Caco-2 (cell line): Measurements from ENCODE around the gene ALOX5. TPM values are rescaled to one million over a fixed set of nuclear protein-coding genes. Genes with fewer than 3 reads are reported as not detected.

Source experiments
- BruUV-seq: library from RNA; stranded (reverse); fragments of 400-500 nt; replicated peaks from 2 replicates; lab custom pipeline; 2021; lab: Mats Ljungman, UMichigan
- CTCF ChIA-PET: fragments of 300-600 bp; sonication (Branson Sonifier 250); formaldehyde crosslinking; loops from one replicate; lab custom pipeline; 2022; ENCODE audit warnings: antibody characterized with exemption; lab: Charles Lee
- POLR2A ChIA-PET: fragments of 300-600 bp; sonication (Branson Sonifier 250); formaldehyde crosslinking; loops from one replicate; lab custom pipeline; 2022; ENCODE audit warnings: antibody characterized with exemption; lab: Charles Lee
- DNase-seq, 2 experiments: peaks; one replicate each; pipeline versions ENCODE4 v3.0.0 to v3.0.0-alpha.2; 2020 to 2022
- H3K27me3 ChIP-seq: replicated peaks from 2 replicates; pipeline ENCODE4 v1.6.0; 2011; ENCODE audit warnings: low read length; ENCODE audit not compliant: control insufficient read depth, insufficient read depth
- H3K36me3 ChIP-seq: 2 replicates; pipeline ENCODE4 v1.5.1; 2011; ENCODE audit warnings: low read length; ENCODE audit not compliant: control insufficient read depth, insufficient read depth
- H3K4me1 ChIP-seq: fragments of 250-450 bp; sonication (Bioruptor Pico); 2 replicates; pipeline ENCODE4 v1.5.1; 2020; ENCODE audit warnings: mild to moderate bottlenecking
- H3K4me3 ChIP-seq: 2 replicates; pipeline ENCODE4 v1.5.1; 2011; ENCODE audit warnings: low read depth, mild to moderate bottlenecking, control low read depth, low read length
- H3K9me3 ChIP-seq: fragments of 250-450 bp; sonication (Bioruptor Pico); 2 replicates; pipeline ENCODE4 v1.5.1; 2020; ENCODE audit warnings: mild to moderate bottlenecking, moderate library complexity
- H3K27ac Mint-ChIP-seq: one replicate; pipeline ENCODE4 v1.8.0; 2022; ENCODE audit warnings: mixed read lengths; ENCODE audit not compliant: unreplicated experiment
- H3K27me3 Mint-ChIP-seq: one replicate; pipeline ENCODE4 v1.8.0; 2022; ENCODE audit warnings: mixed read lengths; ENCODE audit not compliant: insufficient read depth, unreplicated experiment
- H3K36me3 Mint-ChIP-seq: one replicate; pipeline ENCODE4 v1.8.0; 2022; ENCODE audit warnings: mild to moderate bottlenecking, mixed read lengths; ENCODE audit not compliant: insufficient read depth, unreplicated experiment
- H3K4me1 Mint-ChIP-seq: one replicate; pipeline ENCODE4 v1.8.0; 2022; ENCODE audit warnings: low read depth, mixed read lengths; ENCODE audit not compliant: unreplicated experiment
- H3K4me3 Mint-ChIP-seq: one replicate; pipeline ENCODE4 v1.8.0; 2022; ENCODE audit warnings: mild to moderate bottlenecking, moderate library complexity, mixed read lengths; ENCODE audit not compliant: unreplicated experiment
- H3K9me3 Mint-ChIP-seq: one replicate; pipeline ENCODE4 v1.8.0; 2022; ENCODE audit warnings: mixed read lengths; ENCODE audit not compliant: unreplicated experiment
- intact Hi-C: fragments of 100-400 bp; cut with micrococcal nuclease; formaldehyde crosslinking; loops from one replicate; pipeline ENCODE4 v1.10.0; 2022; ENCODE audit not compliant: unreplicated experiment
- total RNA-seq: library from RNA; stranded (reverse); gene quantifications from 2 replicates; pipeline ENCODE4 v1.2.3, GENCODE V29; 2022
- TF ChIP-seq, protein P1 (sequence below), 2 experiments: fragments of 200-600 bp in 1 of 2; IDR thresholded peaks; 1 replicate in 1 of 2; 2 replicates in 1 of 2; pipeline versions ENCODE4 v1.5.1 to v1.8.0; 2011 to 2022; ENCODE audit warnings: antibody characterized with exemption in 1 of 2, control low read depth in 1 of 2, inconsistent platforms in 1 of 2, low read depth in 1 of 2, low read length in 1 of 2, mild to moderate bottlenecking in 1 of 2, moderate library complexity in 1 of 2; ENCODE audit not compliant: insufficient read depth in 1 of 2, severe bottlenecking in 1 of 2, unreplicated experiment in 1 of 2

ALOX5 gene
- total RNA-seq, 1 experiment from 2014 or later, result not detected

DNA sequence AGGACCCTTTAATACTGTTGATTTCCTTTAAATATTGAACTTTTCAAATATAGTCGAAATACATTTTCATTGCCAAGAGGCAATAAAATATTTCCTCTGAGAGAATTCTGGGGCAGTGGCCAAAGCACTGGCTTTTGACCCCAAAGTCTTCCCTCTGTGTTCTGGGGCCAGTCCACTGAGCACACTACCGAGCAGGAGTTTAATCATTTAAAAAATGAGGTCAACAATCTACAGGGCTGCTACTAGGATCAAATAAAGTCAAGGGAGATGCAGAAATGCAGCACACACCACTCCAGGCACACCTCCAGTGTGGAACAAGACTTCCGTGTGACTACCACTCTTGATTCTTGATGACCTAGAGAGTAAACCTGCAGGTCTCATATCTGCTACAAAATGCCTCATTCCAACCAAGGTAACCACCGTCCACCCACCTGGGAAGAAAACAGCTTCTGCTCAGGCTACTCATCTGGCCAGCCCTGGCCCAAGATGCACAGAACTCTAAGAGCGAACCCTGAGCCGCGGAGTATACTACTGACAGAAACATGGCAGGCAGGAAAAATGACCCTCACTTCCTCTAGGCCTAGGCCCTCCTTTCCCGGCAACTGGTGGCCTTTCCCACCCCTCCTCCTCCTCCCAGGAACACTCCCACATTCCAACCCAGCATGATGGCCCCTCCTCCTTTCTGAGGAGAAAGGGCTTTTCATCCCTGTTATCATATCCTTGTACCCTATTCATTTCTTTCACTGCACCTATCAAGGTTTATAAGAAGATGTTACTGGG is 97.7 kb downstream of the ALOX5 start:
- TF ChIP-seq, protein P1, sequence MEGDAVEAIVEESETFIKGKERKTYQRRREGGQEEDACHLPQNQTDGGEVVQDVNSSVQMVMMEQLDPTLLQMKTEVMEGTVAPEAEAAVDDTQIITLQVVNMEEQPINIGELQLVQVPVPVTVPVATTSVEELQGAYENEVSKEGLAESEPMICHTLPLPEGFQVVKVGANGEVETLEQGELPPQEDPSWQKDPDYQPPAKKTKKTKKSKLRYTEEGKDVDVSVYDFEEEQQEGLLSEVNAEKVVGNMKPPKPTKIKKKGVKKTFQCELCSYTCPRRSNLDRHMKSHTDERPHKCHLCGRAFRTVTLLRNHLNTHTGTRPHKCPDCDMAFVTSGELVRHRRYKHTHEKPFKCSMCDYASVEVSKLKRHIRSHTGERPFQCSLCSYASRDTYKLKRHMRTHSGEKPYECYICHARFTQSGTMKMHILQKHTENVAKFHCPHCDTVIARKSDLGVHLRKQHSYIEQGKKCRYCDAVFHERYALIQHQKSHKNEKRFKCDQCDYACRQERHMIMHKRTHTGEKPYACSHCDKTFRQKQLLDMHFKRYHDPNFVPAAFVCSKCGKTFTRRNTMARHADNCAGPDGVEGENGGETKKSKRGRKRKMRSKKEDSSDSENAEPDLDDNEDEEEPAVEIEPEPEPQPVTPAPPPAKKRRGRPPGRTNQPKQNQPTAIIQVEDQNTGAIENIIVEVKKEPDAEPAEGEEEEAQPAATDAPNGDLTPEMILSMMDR (IDR thresholded peaks at IDR 0.05; ENCODE audit: insufficient read depth in 1 of 2, low read depth in 1 of 2, low read length in 1 of 2, severe bottlenecking in 1 of 2, unreplicated experiment in 1 of 2), result no peak
- Histone ChIP-seq H3K36me3 (no peaks in the 10 kb centered on the region), H3K4me1 (peaks cover 10% of the 10 kb centered on the region; the same call in 1 of the 2 replicates), H3K27me3 (no peaks in the 10 kb centered on the region), H3K9me3 (peaks cover 10% of the 10 kb centered on the region), H3K4me3 (no peak overlapping the region)
- ChIA-PET POLR2A (no interaction called here), CTCF (no interaction called here)
- Mint-ChIP-seq H3K36me3 (no peaks in the 10 kb centered on the region), H3K27me3 (peaks cover 3% of the 10 kb centered on the region), H3K9me3 (no peaks in the 10 kb centered on the region), H3K27ac (no peak overlapping the region), H3K4me3 (no peak overlapping the region), H3K4me1 (no peaks in the 10 kb centered on the region)
- no TSS peak for BruUV-seq
- intact Hi-C loops, result no loop called here
- DNase-seq, result no peak

DNA sequence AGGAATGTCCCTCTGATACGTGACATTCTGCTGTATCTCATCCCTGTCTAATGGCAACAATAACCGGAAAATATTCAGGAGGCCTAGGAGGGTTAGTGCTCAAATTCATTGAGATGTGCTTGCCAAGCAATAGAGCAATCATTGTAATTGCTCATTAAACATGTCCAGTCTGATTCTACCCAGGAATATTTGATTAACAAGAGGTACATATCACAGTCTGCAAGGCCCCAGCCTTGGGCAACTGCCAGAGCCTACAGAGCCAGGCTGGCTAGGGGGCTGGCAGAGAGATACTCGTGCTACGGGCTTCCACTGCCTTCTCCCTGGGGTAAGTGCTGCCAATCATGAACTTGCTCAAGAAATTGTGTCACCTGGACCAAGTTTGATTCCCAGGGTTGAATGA is 99.1 kb downstream of the ALOX5 start:
- Histone ChIP-seq H3K4me1 (peaks cover 10% of the 10 kb centered on the region; the same call in 1 of the 2 replicates), H3K9me3 (peaks cover 16% of the 10 kb centered on the region), H3K4me3 (no peak overlapping the region), H3K36me3 (no peaks in the 10 kb centered on the region), H3K27me3 (no peaks in the 10 kb centered on the region)
- ChIA-PET CTCF (no interaction called here), POLR2A (no interaction called here)
- Mint-ChIP-seq H3K36me3 (no peaks in the 10 kb centered on the region), H3K4me1 (no peaks in the 10 kb centered on the region), H3K9me3 (no peaks in the 10 kb centered on the region), H3K4me3 (no peak overlapping the region), H3K27ac (no peak overlapping the region), H3K27me3 (no peaks in the 10 kb centered on the region)
- no TSS peak for BruUV-seq
- no peak for DNase-seq
- intact Hi-C loops, result no loop called here
- TF ChIP-seq, protein P1 (IDR thresholded peaks at IDR 0.05; ENCODE audit: insufficient read depth in 1 of 2, low read depth in 1 of 2, low read length in 1 of 2, severe bottlenecking in 1 of 2, unreplicated experiment in 1 of 2), result no peak

DNA sequence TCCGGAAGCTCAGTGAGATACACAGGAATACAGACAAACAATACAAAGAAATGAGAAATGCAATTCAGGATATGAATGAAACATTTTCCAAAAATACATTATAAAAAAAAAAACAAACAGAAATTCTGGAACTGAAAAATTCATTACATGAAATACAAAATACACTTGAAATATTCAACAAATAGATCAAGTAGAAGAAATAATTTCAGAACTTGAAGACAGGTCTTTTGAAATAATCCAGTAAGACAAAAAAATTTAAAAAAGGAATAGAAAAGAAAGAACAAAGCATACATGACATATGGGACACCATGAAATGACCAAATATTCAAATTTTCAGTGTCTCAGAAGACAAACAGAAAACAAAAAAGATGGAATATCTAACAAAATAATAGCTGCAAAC is 102.5 kb downstream of the ALOX5 start:
- DNase-seq, result no peak
- intact Hi-C loops, result no loop called here
- Mint-ChIP-seq H3K4me1 (no peaks in the 10 kb centered on the region), H3K4me3 (no peak overlapping the region), H3K9me3 (no peaks in the 10 kb centered on the region), H3K36me3 (no peaks in the 10 kb centered on the region), H3K27ac (no peak overlapping the region), H3K27me3 (no peaks in the 10 kb centered on the region)
- POLR2A ChIA-PET, result no interaction called here
- Histone ChIP-seq H3K4me3 (no peak overlapping the region), H3K27me3 (no peaks in the 10 kb centered on the region), H3K9me3 (peaks cover 16% of the 10 kb centered on the region), H3K4me1 (no peaks in the 10 kb centered on the region), H3K36me3 (no peaks in the 10 kb centered on the region)
- CTCF ChIA-PET, result no interaction called here
- TF ChIP-seq, protein P1 (IDR thresholded peaks at IDR 0.05; ENCODE audit: insufficient read depth in 1 of 2, low read depth in 1 of 2, low read length in 1 of 2, severe bottlenecking in 1 of 2, unreplicated experiment in 1 of 2), result no peak
- no TSS peak for BruUV-seq
